Measurements from ENCODE around the gene SYT5.

Gene SYT5

DNA sequence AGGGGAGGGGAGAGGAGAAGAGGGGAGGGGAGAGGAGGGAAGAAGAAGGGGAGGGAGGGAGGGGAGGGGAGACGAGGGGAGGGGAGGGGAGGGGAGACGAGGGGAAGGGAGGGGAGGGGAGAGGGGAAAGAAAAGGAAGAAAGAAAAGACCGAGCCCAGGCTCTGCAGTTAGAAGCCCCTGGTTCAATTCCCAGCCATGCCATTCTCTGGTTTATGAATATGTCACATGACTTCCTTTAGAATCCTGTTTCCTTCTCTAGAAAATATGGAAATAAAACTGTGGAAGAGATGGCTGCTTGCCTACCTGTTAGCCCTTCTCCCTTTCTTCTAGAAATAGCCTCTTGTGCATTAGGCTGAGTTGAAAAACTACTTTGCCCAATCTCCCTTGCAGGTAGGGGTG is 45.4 kb downstream of the SYT5 start:
- H3K36me3 ChIP-seq (ENCODE audit: insufficient read depth, low read length) = no peaks in the 10 kb centered on the region
- no peaks in the 10 kb centered on the region for H3K9me3 ChIP-seq (ENCODE audit: insufficient read depth, low read depth, low read length)
- H3K9ac ChIP-seq (ENCODE audit: low read depth, low read length, poor library complexity, severe bottlenecking) = no peak overlapping the region
- no peaks in the 10 kb centered on the region for H3F3A ChIP-seq (ENCODE audit: low read depth)
- no peak overlapping the region for H3K4me2 ChIP-seq (ENCODE audit: low read depth, low read length, poor library complexity, severe bottlenecking)
- H3K4me1 ChIP-seq (ENCODE audit: insufficient read depth, low read length, poor library complexity, severe bottlenecking) = peaks cover 3% of the 10 kb centered on the region
- H3K9me2 ChIP-seq (replicated peaks; ENCODE audit: low read depth, low read length) = no peaks in the 10 kb centered on the region
- H2AFZ ChIP-seq (ENCODE audit: low read length) = no peak overlapping the region
- H3K27me3 ChIP-seq (ENCODE audit: insufficient read depth, low read length, poor library complexity, severe bottlenecking) = no peaks in the 10 kb centered on the region
- no peaks in the 10 kb centered on the region for H4K20me1 ChIP-seq (ENCODE audit: insufficient read depth, low read length, poor library complexity, severe bottlenecking)
- no peaks in the 10 kb centered on the region for H3K79me2 ChIP-seq (ENCODE audit: insufficient read depth, low read length)
- no peak for TF ChIP-seq EZH2phosphoT487 (IDR thresholded peaks at IDR 0.05; ENCODE audit: borderline replicate concordance)
- TF ChIP-seq, protein P1, sequence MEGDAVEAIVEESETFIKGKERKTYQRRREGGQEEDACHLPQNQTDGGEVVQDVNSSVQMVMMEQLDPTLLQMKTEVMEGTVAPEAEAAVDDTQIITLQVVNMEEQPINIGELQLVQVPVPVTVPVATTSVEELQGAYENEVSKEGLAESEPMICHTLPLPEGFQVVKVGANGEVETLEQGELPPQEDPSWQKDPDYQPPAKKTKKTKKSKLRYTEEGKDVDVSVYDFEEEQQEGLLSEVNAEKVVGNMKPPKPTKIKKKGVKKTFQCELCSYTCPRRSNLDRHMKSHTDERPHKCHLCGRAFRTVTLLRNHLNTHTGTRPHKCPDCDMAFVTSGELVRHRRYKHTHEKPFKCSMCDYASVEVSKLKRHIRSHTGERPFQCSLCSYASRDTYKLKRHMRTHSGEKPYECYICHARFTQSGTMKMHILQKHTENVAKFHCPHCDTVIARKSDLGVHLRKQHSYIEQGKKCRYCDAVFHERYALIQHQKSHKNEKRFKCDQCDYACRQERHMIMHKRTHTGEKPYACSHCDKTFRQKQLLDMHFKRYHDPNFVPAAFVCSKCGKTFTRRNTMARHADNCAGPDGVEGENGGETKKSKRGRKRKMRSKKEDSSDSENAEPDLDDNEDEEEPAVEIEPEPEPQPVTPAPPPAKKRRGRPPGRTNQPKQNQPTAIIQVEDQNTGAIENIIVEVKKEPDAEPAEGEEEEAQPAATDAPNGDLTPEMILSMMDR (conservative IDR thresholded peaks at IDR 0.05; ENCODE audit: low read length) = no peak
- H3K4me3 ChIP-seq (ENCODE audit: low read length, poor library complexity, severe bottlenecking) = no peak overlapping the region

DNA sequence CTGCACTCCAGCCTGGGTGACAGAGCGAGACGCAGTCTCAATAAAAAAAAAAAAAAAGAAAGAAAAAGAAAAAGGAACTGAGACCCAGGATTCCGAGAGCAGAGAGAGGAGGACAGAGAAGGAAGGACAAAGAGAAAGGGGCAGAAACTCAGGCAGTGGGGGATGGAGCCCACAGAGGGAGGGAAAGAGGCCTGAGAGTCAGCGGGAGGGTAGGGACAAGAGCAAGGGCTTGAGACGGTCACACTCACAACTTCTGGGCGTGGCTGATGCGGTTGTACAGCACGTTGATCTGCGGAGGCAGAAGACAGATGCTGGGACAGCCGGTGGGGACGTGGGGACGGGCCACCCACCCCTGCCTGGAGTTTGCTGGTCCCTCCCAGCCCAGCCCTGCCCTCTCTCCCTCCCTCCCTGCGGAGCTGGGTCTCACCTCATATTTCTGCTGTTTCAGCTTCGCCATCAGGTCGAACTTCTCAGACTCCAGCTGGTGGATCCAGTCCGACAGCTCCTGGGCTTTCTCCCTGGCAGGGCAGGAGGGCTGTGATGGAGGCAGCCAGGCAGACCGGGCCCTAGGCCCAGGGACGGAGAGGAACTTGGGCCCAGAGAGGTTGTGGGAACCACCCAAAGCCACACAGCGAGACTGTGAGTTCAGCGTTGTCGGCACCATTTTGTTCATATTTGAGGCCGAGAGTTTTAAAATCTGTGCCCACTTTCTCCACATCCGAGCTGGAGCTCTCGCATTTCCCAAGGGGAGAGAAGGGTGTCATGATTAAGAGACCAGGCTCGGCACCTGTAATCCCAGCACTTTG is 46.2 kb downstream of the SYT5 start:
- no peaks in the 10 kb centered on the region for H3K27me3 ChIP-seq (ENCODE audit: insufficient read depth, low read length, poor library complexity, severe bottlenecking)

DNA sequence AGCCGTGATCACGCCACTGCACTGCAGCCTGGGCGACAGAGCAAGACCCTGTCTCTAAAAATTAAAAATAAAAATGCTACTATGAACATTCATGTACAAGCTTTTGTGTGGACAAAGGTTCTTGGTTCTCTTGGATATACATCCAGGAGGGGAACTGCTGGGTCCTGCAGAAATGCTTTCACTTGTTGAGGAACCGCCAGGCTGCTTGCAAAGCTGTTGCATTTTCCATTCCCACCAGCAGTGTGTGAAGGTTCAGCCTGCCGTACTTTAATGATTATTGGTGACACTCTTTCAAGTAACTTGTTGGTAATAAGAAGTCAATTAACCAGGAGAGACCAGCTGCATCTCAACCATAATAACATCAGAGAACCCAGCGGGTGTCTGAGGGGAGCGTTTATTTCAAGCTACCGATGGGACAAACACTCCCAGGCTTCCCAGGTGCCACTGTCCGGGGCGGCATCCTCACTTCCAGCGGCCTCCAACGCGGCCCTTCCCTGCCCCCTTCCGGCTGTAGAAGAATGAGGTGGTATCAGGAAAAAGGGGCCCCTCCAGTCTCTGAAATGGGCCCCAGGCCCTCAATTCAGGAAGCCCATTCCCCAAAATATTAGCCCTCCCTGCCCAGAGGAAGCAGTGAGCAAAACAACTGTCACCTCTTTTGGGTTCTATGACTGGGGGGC is 47.5 kb downstream of the SYT5 start:
- peaks cover 3% of the 10 kb centered on the region for H3K4me1 ChIP-seq (ENCODE audit: insufficient read depth, low read length, poor library complexity, severe bottlenecking)
- H3K4me2 ChIP-seq (ENCODE audit: low read depth, low read length, poor library complexity, severe bottlenecking) = no peak overlapping the region
- no peak overlapping the region for H2AFZ ChIP-seq (ENCODE audit: low read length)

More for the DNA sequence above, 46.2 kb downstream of the SYT5 start:
- Histone ChIP-seq H3K9me3 (ENCODE audit: insufficient read depth, low read depth, low read length) (no peaks in the 10 kb centered on the region), H3K4me2 (ENCODE audit: low read depth, low read length, poor library complexity, severe bottlenecking) (no peak overlapping the region), H3K4me1 (ENCODE audit: insufficient read depth, low read length, poor library complexity, severe bottlenecking) (peaks cover 3% of the 10 kb centered on the region), H2AFZ (ENCODE audit: low read length) (no peak overlapping the region), H3K9ac (ENCODE audit: low read depth, low read length, poor library complexity, severe bottlenecking) (no peak overlapping the region), H4K20me1 (ENCODE audit: insufficient read depth, low read length, poor library complexity, severe bottlenecking) (no peaks in the 10 kb centered on the region), H3K9me2 (replicated peaks; ENCODE audit: low read depth, low read length) (no peaks in the 10 kb centered on the region), H3K79me2 (ENCODE audit: insufficient read depth, low read length) (no peaks in the 10 kb centered on the region), H3K4me3 (ENCODE audit: low read length, poor library complexity, severe bottlenecking) (no peak overlapping the region), H3K36me3 (ENCODE audit: insufficient read depth, low read length) (no peaks in the 10 kb centered on the region), H3F3A (ENCODE audit: low read depth) (no peaks in the 10 kb centered on the region)
- TF ChIP-seq, protein P1 (conservative IDR thresholded peaks at IDR 0.05; ENCODE audit: low read length) = no peak
- TF ChIP-seq EZH2phosphoT487 (IDR thresholded peaks at IDR 0.05; ENCODE audit: borderline replicate concordance) = no peak

More for the DNA sequence above, 47.5 kb downstream of the SYT5 start:
- Histone ChIP-seq H3K9me2 (replicated peaks; ENCODE audit: low read depth, low read length) (no peaks in the 10 kb centered on the region), H3K4me3 (ENCODE audit: low read length, poor library complexity, severe bottlenecking) (no peak overlapping the region), H3K9ac (ENCODE audit: low read depth, low read length, poor library complexity, severe bottlenecking) (no peak overlapping the region), H3K27me3 (ENCODE audit: insufficient read depth, low read length, poor library complexity, severe bottlenecking) (no peaks in the 10 kb centered on the region), H3K36me3 (ENCODE audit: insufficient read depth, low read length) (no peaks in the 10 kb centered on the region), H3K79me2 (ENCODE audit: insufficient read depth, low read length) (no peaks in the 10 kb centered on the region), H3F3A (ENCODE audit: low read depth) (no peaks in the 10 kb centered on the region), H4K20me1 (ENCODE audit: insufficient read depth, low read length, poor library complexity, severe bottlenecking) (no peaks in the 10 kb centered on the region), H3K9me3 (ENCODE audit: insufficient read depth, low read depth, low read length) (no peaks in the 10 kb centered on the region)
- TF ChIP-seq EZH2phosphoT487 (IDR thresholded peaks at IDR 0.05; ENCODE audit: borderline replicate concordance) = no peak
- TF ChIP-seq, protein P1 (conservative IDR thresholded peaks at IDR 0.05; ENCODE audit: low read length) = no peak
